ENCODE results near the gene KRTAP10-6.
"Not testable (repeated sequence)": the region's sequence is repeated elsewhere in the genome, so short reads cannot be mapped to it uniquely, and the experiment has no call there.

The KRTAP10-6 gene

DNA sequence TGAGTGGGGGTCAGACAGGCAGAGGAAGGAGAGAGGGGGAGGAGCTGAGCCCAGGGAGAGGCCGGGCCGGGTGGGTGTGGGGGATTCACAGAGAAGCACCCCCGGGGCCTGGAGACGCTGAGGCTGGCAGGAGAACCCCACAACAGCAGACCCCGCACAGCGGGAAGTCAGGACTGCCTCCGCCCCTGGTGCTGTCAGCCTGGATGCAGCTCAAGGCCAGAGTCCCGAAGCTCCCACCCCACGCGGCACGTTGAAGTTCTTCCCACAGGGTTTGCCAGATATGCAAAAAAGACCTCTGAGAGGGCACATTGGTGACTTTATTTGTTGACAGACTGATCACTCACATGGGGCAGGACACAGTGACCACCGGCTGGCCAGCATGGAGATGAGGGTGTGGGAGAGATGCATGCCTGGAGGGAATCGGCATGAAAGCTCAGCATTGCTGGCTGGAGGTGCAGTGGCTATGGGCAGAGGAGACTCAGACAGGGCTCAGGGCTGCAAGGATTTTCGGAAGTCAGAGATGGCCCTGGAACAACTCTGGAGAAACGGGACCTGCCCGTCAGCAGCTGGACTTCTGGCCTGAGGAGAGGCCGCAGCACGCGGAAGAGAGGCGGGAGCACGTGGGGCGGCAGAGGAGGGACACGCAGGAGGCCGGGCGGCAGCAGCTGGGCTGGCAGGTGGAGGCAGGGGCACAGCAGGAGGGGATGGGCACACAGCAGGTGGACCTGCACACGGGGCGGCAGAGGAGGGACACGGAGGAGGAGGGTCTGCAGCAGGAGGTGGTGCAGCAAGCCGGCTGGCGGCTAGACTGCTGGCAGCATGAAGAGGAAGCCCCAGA is 34.6 kb downstream of the KRTAP10-6 start:
- DNase-seq, result no peak

DNA sequence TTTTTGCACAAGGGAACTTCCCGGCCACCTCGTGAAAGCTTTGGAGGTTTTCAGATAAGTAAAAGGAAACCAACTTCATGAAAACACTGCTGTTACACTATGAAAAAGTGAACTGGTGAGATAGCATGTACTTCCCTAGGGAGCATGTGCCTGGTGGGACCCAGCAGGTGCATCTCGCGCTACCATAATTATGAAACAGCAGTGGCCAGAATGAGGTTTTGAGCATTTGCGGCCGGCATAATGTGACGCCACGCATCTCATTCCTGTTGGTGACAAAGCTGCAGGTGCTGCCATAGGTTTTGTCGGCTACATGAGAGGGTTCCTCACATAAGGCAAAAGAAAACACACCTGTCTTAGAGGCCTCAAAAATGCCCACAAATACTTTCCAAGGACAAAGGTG is 35.4 kb downstream of the KRTAP10-6 start:
- DNase-seq, result no peak

DNA sequence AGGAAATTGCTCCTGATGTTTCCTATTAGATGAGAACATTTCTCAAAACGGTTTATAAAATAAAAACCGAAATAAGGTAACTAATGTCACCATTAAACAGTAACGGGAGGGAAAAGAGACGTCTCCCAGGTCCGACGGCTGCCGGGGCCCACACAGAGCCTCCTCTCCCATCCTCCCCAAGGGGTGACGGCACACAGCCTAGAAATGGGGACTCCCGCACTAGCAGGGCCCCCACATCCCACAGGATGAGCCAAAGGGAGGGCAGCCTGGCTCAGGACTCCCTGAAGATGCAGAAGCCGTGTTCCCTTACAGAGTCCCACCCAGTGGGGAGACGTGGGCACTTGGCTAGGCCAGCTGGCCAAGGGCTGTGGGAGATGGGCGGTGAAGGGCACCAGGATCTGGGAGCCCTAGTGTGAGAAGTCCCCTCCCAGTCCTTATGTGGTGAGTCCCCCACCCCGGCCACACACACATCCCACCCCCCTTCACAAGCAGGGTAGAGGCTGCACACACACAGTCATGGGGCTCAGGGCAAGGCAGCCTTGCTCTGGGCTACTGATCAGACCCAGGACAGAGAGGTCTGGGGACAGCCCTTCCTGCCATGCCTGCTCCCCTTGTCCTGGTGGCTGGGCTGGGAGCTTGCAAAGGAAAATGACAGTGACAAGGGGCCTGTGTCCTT is 37.0 kb downstream of the KRTAP10-6 start:
- no peak for DNase-seq

DNA sequence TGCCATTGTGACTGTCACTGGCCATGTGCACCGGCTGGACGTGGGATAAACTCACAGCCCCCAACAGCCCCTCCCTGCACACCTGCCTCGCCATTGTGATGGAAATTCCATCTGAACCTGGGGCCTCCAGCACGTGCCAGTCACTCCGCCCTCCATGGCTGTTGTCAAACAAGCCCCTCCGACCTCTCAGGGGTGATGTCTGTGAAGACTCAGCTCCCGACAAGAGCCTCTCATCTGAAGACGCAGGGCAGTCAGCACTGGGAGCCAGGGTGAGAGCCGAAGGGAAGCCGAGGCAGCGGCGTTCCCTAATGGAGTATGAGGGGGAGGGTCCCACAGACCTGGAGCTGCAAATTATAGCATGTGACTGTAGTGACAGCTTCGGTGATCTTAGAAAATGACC is 39.6 kb downstream of the KRTAP10-6 start:
- no peak for DNase-seq

DNA sequence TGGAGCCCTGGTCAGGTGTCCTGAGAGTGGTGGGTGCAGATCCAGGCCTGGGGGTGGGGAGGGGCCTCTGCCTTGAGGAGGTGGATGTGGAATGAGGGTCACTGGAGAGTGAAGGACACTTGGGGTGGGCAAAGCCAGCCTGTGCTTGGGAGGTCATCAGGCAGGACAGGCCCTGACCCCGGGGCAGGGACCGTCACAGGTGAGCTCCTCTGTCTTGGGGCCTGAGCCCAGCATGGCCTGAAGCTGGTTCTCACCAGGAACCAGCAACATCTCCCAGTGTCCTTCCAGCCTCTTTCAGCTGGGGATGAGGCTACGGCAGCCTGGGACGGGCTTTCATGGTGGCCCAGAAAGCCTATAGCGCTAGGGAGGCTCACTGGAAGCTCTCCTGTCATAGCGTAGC is 40.2 kb downstream of the KRTAP10-6 start:
- no peak for DNase-seq

DNA sequence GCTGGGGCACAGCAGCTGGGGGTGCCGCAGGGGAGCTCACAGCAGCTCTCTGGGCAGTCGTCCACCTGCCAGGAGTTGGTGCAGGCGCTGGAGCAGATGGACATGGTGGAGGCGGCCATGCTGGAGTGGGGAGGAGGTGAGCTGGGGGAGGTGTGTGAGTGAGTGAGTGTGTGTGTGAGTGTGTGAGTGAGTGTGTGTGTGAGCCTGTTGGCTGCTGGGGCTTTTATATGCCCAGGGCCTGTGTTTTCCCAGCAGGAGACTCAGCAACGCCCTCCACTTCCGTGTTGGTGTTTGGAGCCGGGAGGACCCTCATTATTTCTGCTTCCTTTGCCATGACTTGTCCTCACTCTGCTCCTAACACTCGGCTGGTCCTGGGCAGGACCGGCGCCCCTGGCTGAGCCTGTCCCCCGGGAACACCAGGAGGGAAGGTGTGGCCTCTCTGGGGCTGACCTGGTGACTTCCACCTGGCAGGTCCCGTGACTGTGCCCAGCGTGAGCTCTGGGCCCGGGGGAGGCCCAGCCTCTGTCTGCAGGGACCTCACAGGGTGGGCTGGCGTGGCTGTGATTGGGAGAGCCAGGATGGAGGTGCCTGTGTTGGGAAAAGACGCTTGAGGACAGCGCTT is 40.9 kb downstream of the KRTAP10-6 start, which contains the start of gene KRTAP10-2:
TSS of gene KRTAP10-2 (minus strand) at position 166 of the 622 bp plus-strand sequence. CDS start at position 119, 47 bp downstream.
- no peak for DNase-seq

DNA sequence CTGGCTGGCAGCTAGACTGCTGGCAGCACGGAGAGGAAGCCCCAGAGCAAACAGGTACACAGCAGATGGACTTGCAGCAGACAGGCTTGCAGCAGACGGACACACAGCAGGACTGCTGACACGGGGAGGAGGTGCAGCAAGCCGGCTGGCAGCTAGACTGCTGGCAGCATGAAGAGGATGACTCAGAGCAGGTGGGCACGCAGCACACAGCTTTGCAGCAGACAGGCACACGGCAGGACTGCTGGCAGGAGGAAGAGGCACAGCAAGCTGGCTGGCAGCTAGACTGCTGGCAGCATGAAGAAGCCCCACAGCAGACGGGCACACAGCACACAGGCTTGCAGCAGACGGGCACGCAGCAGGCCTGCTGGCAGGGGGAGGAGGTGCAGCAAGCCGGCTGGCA is 41.5 kb downstream of the KRTAP10-6 start:
- DNase-seq, result no peak

DNA sequence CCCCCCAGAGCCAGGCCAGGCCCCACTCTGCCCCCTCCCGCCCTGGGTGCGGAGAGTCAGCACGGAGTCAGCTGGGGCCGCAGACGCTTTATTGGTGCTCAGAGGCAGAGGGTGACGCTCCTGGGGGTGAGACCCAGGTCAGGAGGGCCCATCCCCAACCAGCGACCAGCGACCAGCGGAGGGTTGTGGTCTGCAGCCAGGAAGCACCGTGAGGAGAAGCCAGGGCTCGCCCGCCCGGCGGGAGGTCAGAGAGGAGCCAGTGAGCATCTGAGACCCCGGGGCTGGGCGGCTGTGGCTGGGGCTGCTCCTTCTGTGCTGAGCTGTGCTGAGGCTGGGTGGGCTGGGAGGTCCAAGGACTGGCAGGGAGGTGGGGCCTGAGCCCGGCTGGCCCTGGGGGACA is 42.0 kb downstream of the KRTAP10-6 start:
- not testable (repeated sequence) for DNase-seq

DNA sequence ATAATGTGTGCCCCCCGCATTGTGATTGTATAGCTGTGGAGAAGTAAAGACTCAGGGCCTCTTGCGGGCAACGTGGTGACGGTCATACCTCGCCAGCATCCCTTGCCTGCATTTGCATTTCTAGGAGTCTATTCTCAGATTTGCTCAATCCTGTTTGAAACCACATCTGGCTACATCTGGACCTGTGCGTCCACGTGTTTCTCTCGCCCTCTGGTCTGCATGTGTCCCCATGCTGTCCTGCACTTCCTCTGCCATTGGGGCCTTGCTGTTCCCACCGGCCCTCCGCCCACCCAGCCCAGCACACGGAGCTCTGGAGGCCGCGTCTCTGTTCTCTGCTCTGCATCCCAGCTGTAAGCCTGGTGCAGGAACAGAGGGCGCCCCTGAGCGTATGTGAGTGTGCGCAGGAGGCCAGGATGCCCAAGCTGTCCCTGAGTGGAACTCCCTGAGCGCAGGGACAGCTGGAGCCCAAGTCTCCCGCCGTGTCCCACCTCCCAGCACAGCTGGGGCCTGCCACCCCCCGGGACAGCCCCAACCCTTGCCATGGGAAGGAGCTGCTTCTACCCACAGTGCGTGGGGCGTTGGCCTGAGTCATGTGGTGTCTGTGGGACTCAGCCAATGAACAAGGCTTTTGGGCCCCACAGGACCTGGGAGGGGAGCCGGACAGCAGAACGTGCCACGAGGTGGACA is 42.6 kb downstream of the KRTAP10-6 start:
- DNase-seq, result no peak

DNA sequence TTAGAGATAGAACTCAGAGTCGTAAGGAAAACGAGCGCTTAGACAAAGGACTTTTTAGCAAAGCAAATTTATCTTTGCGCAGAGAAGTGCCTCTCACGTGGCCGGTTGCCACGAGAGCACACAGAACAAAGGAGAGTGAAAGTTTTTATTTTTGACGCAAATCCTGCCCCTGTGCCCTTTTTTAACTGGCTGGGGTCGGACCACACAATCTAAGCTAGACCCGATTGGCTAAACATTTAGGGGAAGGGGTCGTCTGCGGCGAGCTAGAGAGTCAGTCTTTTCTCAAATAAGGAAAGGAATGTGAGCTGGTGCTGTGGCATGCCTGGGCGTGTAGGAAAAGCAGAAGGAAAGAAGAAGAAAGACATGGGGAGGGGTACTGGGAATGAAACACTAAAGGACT is 43.4 kb downstream of the KRTAP10-6 start:
- no peak for DNase-seq

DNA sequence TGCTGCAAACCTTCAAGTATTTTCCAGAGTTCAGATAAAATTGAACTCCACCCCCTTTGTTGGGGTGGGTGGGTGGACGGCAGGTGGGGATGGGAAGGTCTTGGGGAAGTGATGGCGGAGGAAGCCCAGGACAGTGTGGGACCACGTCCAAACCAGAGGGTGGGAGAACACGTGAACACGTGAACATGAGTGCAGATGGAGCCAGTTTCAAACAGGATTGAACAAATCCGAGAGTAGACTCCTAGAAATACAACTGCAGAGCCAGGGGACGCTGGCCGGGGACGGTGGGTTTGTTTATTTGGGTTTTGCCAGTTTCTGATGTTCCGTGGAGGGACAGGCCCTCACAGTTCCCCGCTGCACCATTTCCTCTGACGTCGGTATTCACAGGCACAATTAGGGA is 43.9 kb downstream of the KRTAP10-6 start:
- no peak for DNase-seq

DNA sequence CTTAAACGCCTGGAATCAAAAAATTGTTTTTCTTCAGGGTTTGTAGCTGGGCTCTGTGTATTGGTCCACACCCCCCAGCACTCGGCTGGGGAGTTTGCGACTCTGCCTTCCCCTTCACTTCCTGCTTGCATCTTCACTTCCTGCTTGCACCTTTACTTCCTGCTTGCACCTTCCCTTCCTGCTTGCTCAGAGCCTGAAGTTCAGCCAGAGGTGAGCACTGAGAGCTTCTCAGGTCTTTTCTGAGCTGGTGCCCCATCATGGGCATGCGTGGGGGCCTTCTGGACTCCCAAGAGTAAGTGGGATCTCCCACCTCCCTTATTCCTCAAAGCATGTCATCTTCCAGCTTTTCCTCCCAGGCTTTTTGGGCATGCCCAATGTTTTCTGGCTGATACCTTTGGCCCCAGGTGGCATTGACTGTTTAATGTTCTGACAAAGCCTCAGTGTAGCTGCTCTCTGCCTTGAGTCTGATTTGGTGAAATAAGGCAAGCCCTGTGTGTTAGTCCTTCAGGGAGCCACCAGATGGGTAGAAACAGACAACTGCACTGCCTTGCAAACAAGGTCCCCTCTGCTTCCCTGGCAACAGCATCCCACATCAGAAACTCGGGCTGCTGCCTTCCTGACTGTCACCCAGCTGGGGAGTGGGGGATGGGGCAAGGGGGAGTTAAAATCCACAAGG is 44.5 kb downstream of the KRTAP10-6 start:
- DNase-seq, result no peak

DNA sequence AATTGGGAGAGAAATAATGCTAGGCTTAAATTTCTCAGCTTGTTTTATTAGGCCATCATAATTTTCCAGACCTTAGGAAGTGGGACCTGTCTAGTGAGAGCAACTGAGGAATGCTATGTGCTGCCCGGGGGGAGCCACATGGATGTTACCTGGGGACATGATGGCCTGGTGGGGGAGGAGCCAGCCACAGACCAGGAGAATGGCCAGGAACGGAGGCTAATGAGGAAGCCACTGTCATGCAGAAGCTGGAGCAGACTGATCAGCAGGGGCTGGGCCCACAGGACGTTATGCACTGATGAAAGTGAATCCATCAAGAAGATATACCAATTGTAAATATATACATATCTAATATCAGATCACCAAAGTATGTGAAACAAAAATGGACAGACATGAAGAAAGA is 47.7 kb downstream of the KRTAP10-6 start:
- no peak for DNase-seq

DNA sequence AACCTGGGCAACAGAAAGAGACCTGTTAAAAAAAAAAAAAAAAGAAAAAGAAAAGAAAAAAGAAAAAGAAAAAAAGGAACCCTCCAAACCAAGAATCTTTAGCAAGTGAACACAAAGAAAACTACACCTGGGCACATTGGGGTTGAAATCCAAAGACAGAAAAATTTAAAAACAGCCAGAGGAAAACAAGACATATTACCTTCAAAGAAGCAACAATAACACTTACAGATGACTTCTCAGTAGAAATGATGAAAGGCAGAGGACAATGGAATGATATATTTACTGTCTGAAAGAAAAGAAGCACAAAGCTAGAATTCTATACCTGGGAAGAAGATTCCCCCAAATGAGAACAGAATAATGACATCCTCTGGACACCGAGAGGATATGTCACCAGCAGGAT is 49.6 kb downstream of the KRTAP10-6 start:
- no peak for DNase-seq
